Panc1 (cell line): ENCODE data around the gene CELA2B. TPM values are rescaled to one million over a fixed set of nuclear protein-coding genes. Genes with fewer than 3 reads are reported as not detected.
"Not testable (repeated sequence)": the region's sequence is repeated elsewhere in the genome, so short reads cannot be mapped to it uniquely, and the experiment has no call there.

Experiments used
- ATAC-seq: fragments of 200-7000 bp; cut with Tn5 transposase; 2 replicates; pipeline ENCODE4 v1.9.1; 2020; ENCODE audit warnings: mild to moderate bottlenecking, moderate library complexity
- BruUV-seq: library from RNA; stranded (reverse); fragments of 400-500 nt; replicated peaks from 2 replicates; lab custom pipeline; 2021; lab: Mats Ljungman, UMichigan
- CTCF ChIA-PET: fragments of 300-600 bp; sonication (Branson Sonifier 250); formaldehyde crosslinking; loops from one replicate; lab custom pipeline; 2022; ENCODE audit warnings: antibody characterized with exemption; lab: Charles Lee
- POLR2A ChIA-PET: fragments of 300-600 bp; sonication (Branson Sonifier 250); formaldehyde crosslinking; loops from one replicate; lab custom pipeline; 2022; ENCODE audit warnings: antibody characterized with exemption; lab: Charles Lee
- DNase-seq: peaks from one replicate; pipeline ENCODE4 v3.0.0-alpha.2; 2010; ENCODE audit warnings: low read depth, low spot score
- H3K27ac ChIP-seq: 2 replicates; pipeline ENCODE4 v1.5.1; 2011; ENCODE audit warnings: mild to moderate bottlenecking, low read length, inconsistent platforms
- H3K27me3 ChIP-seq: fragments of 200-500 bp; sonication (Bioruptor generic); 2 replicates; pipeline ENCODE4 v1.6.0; 2014; ENCODE audit warnings: low read length, inconsistent platforms; ENCODE audit not compliant: control insufficient read depth, insufficient read depth
- H3K36me3 ChIP-seq: fragments of 200-500 bp; sonication (Bioruptor generic); 2 replicates; pipeline ENCODE4 v1.5.1; 2014; ENCODE audit warnings: inconsistent platforms, mild to moderate bottlenecking, low read length, moderate library complexity; ENCODE audit not compliant: control insufficient read depth, insufficient read depth
- H3K4me1 ChIP-seq: 2 replicates; pipeline ENCODE4 v1.5.1; 2011; ENCODE audit warnings: inconsistent platforms, mild to moderate bottlenecking, low read length, moderate library complexity; ENCODE audit not compliant: control insufficient read depth, insufficient read depth
- H3K4me3 ChIP-seq, 2 experiments: 2 replicates each; pipeline ENCODE4 v1.5.1; 2011 to 2012; ENCODE audit warnings: low read depth in 2 of 2, low read length in 2 of 2, mild to moderate bottlenecking in 2 of 2, inconsistent platforms in 1 of 2, moderate library complexity in 1 of 2
- H3K9me3 ChIP-seq: fragments of 200-500 bp; sonication (Bioruptor generic); 2 replicates; pipeline ENCODE4 v1.5.1; 2014; ENCODE audit warnings: low read depth, mild to moderate bottlenecking, inconsistent platforms, low read length, moderate library complexity; ENCODE audit not compliant: control insufficient read depth, insufficient read depth
- POLR2AphosphoS5 ChIP-seq: IDR thresholded peaks from 2 replicates; pipeline ENCODE4 v1.6.1; 2012; ENCODE audit warnings: mild to moderate bottlenecking, low read depth, low read length, moderate library complexity
- SIN3A ChIP-seq: IDR thresholded peaks from 2 replicates; pipeline ENCODE4 v1.6.1; 2012; ENCODE audit warnings: low read depth, mild to moderate bottlenecking, low read length, moderate library complexity, borderline replicate concordance; ENCODE audit not compliant: insufficient read depth
- TCF7L2 ChIP-seq: IDR thresholded peaks from 2 replicates; pipeline ENCODE4 v1.6.1; 2011; ENCODE audit warnings: mild to moderate bottlenecking, low read depth, low read length, inconsistent platforms
- in situ Hi-C: cut with HindIII; loops from 2 replicates; pipeline ENCODE4 v1.10.0; 2016; ENCODE audit warnings: low sequenced_read_pairs, low pct_unique_long_range_greater_than_20kb
- intact Hi-C: fragments of 100-400 bp; cut with micrococcal nuclease; formaldehyde crosslinking; loops from one replicate; pipeline ENCODE4 v1.10.0; 2022; ENCODE audit not compliant: unreplicated experiment
- total RNA-seq: library from RNA; stranded (reverse); gene quantifications from one replicate; pipeline ENCODE4 v1.2.1, GENCODE V29; 2021; ENCODE audit not compliant: unreplicated experiment
- TF ChIP-seq, protein P1 (sequence below): fragments of 450-650 bp; IDR thresholded peaks from 2 replicates; pipeline ENCODE4 v1.5.1; 2017; ENCODE audit warnings: mild to moderate bottlenecking
- TF ChIP-seq, protein P2 (sequence below), 2 experiments: IDR thresholded peaks; 2 replicates each; pipeline ENCODE4 v1.6.1; 2011 to 2012; ENCODE audit warnings: low read depth in 2 of 2, control low read depth in 1 of 2, low read length in 1 of 2, mild to moderate bottlenecking in 1 of 2, moderate library complexity in 1 of 2; ENCODE audit not compliant: insufficient read depth in 1 of 2

CELA2B gene
- total RNA-seq, 1 experiment from 2014 or later: not detected

DNA sequence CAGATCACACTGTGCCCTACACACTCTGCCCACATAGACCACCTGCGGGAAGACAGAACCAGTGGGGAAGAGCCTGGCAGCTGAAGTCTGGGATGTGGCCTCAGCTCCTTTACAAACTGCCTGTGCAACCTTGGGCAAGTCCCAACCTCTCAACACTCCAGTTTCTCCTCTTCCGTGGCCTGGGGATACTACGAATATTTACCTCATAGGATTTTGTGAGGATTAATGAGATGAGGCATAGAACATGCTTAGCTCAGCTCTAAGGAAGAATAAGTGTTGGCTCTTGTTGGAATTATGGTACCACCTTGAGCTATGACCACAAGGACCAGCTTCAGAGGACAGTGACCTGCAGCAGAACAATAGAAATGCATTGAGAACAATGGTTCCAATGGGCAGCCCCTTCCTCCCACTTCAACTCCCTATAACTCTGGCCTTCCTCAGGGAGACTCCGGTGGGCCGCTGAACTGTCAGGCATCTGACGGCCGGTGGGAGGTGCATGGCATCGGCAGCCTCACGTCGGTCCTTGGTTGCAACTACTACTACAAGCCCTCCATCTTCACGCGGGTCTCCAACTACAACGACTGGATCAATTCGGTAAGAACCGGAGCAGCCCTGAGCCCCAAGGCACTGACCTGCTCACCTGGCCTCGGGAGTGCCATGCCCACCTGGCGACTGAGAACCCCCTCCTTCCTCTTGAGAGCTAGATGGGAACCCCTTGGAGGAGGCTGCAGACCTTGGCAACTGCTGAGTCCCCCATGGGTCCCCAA is 11.1 kb downstream of the CELA2B start:
- H3K27me3 ChIP-seq, CTCF ChIA-PET, H3K36me3 ChIP-seq, H3K27ac ChIP-seq, H3K4me1 ChIP-seq, DNase-seq, intact Hi-C loops, BruUV-seq, H3K4me3 ChIP-seq, in situ Hi-C loops, ATAC-seq, POLR2A ChIA-PET, H3K9me3 ChIP-seq: not testable (repeated sequence)

GRCh38 chr1:15488371-15488770 is 12.5 kb downstream of the CELA2B start:
- ATAC-seq (no peak), DNase-seq (no peak)
- POLR2A ChIA-PET: no interaction called here
- no peaks in the 10 kb centered on the region for H3K9me3 ChIP-seq
- BruUV-seq: no TSS peak
- H3K4me3 ChIP-seq: no peak overlapping the region
- H3K27me3 ChIP-seq: no peaks in the 10 kb centered on the region
- H3K36me3 ChIP-seq: no peaks in the 10 kb centered on the region
- intact Hi-C loops (no loop called here), in situ Hi-C loops (no loop called here)
- no peaks in the 10 kb centered on the region for H3K4me1 ChIP-seq
- H3K27ac ChIP-seq: no peak overlapping the region
- CTCF ChIA-PET: no interaction called here
- TF ChIP-seq POLR2AphosphoS5 (no peak), TCF7L2 (no peak)
- TF ChIP-seq, protein P1, sequence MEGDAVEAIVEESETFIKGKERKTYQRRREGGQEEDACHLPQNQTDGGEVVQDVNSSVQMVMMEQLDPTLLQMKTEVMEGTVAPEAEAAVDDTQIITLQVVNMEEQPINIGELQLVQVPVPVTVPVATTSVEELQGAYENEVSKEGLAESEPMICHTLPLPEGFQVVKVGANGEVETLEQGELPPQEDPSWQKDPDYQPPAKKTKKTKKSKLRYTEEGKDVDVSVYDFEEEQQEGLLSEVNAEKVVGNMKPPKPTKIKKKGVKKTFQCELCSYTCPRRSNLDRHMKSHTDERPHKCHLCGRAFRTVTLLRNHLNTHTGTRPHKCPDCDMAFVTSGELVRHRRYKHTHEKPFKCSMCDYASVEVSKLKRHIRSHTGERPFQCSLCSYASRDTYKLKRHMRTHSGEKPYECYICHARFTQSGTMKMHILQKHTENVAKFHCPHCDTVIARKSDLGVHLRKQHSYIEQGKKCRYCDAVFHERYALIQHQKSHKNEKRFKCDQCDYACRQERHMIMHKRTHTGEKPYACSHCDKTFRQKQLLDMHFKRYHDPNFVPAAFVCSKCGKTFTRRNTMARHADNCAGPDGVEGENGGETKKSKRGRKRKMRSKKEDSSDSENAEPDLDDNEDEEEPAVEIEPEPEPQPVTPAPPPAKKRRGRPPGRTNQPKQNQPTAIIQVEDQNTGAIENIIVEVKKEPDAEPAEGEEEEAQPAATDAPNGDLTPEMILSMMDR: no peak
- TF ChIP-seq, protein P2, sequence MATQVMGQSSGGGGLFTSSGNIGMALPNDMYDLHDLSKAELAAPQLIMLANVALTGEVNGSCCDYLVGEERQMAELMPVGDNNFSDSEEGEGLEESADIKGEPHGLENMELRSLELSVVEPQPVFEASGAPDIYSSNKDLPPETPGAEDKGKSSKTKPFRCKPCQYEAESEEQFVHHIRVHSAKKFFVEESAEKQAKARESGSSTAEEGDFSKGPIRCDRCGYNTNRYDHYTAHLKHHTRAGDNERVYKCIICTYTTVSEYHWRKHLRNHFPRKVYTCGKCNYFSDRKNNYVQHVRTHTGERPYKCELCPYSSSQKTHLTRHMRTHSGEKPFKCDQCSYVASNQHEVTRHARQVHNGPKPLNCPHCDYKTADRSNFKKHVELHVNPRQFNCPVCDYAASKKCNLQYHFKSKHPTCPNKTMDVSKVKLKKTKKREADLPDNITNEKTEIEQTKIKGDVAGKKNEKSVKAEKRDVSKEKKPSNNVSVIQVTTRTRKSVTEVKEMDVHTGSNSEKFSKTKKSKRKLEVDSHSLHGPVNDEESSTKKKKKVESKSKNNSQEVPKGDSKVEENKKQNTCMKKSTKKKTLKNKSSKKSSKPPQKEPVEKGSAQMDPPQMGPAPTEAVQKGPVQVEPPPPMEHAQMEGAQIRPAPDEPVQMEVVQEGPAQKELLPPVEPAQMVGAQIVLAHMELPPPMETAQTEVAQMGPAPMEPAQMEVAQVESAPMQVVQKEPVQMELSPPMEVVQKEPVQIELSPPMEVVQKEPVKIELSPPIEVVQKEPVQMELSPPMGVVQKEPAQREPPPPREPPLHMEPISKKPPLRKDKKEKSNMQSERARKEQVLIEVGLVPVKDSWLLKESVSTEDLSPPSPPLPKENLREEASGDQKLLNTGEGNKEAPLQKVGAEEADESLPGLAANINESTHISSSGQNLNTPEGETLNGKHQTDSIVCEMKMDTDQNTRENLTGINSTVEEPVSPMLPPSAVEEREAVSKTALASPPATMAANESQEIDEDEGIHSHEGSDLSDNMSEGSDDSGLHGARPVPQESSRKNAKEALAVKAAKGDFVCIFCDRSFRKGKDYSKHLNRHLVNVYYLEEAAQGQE (IDR thresholded peaks at IDR 0.05; ENCODE audit: insufficient read depth in 1 of 2, low read depth in 2 of 2, low read length in 1 of 2): no peak

- no peak overlapping the region for H3K27ac ChIP-seq
- CTCF ChIA-PET: no interaction called here
- H3K4me3 ChIP-seq: no peak overlapping the region
- intact Hi-C loops (no loop called here), in situ Hi-C loops (no loop called here)
- POLR2A ChIA-PET: no interaction called here
- TF ChIP-seq SIN3A (no peak), TCF7L2 (no peak), POLR2AphosphoS5 (no peak)
- TF ChIP-seq, protein P2 (IDR thresholded peaks at IDR 0.05; ENCODE audit: insufficient read depth in 1 of 2, low read depth in 2 of 2, low read length in 1 of 2): no peak
- TF ChIP-seq, protein P1: no peak
- ATAC-seq (no peak), DNase-seq (no peak)
- H3K4me1 ChIP-seq: no peaks in the 10 kb centered on the region
- no peaks in the 10 kb centered on the region for H3K27me3 ChIP-seq
- H3K9me3 ChIP-seq: no peaks in the 10 kb centered on the region
- H3K36me3 ChIP-seq: no peaks in the 10 kb centered on the region
- no TSS peak for BruUV-seq
Measured at GRCh38 chr1:15489052-15489736, 13.3 kb downstream of the CELA2B start.
